H1 (cell line): ENCODE measurements around the gene TCERG1. TPM values are rescaled to one million over a fixed set of nuclear protein-coding genes. Genes with fewer than 3 reads are reported as not detected.

Experiments used
- ASH2L ChIP-seq: fragments of 200-600, 300-600 bp; sonication (generic); IDR thresholded peaks from one replicate; pipeline ENCODE4 v1.7.1; 2017; ENCODE audit warnings: low read length
- BCL11A ChIP-seq, 2 experiments: IDR thresholded peaks; one replicate each; pipeline ENCODE4 v1.6.1; 2011; ENCODE audit warnings: low read depth in 2 of 2, low read length in 2 of 2, mild to moderate bottlenecking in 2 of 2
- BRCA1 ChIP-seq: IDR thresholded peaks from 2 replicates; pipeline ENCODE4 v1.6.1; 2012; ENCODE audit warnings: low read depth, low read length, improper control_type of control experiment
- CEBPB ChIP-seq: IDR thresholded peaks from 2 replicates; pipeline ENCODE4 v1.6.1; 2012; ENCODE audit warnings: low read depth, low read length
- CHD7 ChIP-seq: fragments of 300-600 bp; sonication (generic); IDR thresholded peaks from 2 replicates; pipeline ENCODE4 v1.7.1; 2012; ENCODE audit warnings: low read length, moderate library complexity, mild to moderate bottlenecking, inconsistent platforms; ENCODE audit not compliant: insufficient replicate concordance
- CREB1 ChIP-seq: IDR thresholded peaks from 2 replicates; pipeline ENCODE4 v1.6.1; 2012; ENCODE audit warnings: inconsistent platforms
- EGR1 ChIP-seq: IDR thresholded peaks from 2 replicates; pipeline ENCODE4 v1.6.1; 2011; ENCODE audit warnings: low read depth, low read length, borderline replicate concordance
- KDM5A ChIP-seq: fragments of 200-600 bp; IDR thresholded peaks from 2 replicates; pipeline ENCODE4 v1.7.1; 2012; ENCODE audit warnings: mild to moderate bottlenecking, low read length, inconsistent platforms, mixed read lengths
- NRF1 ChIP-seq: IDR thresholded peaks from 2 replicates; pipeline ENCODE4 v1.6.1; 2011; ENCODE audit warnings: mild to moderate bottlenecking, low read depth, low read length, improper control_type of control experiment
- POLR2A ChIP-seq, 2 experiments: IDR thresholded peaks; 1 replicate in 1 of 2; 2 replicates in 1 of 2; pipeline ENCODE4 v1.6.1; 2011; ENCODE audit warnings: low read depth in 2 of 2, low read length in 2 of 2, mild to moderate bottlenecking in 2 of 2; ENCODE audit errors: control extremely low read depth in 1 of 2
- SIRT6 ChIP-seq: IDR thresholded peaks from one replicate; pipeline ENCODE4 v1.7.1; 2012; ENCODE audit warnings: low read length, inconsistent platforms
- SIX5 ChIP-seq: IDR thresholded peaks from 2 replicates; pipeline ENCODE4 v1.6.1; 2011; ENCODE audit warnings: mild to moderate bottlenecking, low read depth, low read length
- polyA plus RNA-seq, 7 experiments: library from polyadenylated mRNA; depleted of rRNA in 3 of 7; stranded (reverse) in 5 of 7; unstranded in 2 of 7; fragments of >200 nt in 5 of 7; fragments of 200-250 nt in 2 of 7; gene quantifications; 1 replicate in 5 of 7; 2 replicates in 1 of 7; 4 replicates in 1 of 7; pipeline versions ENCODE4 v1.2.1 to v1.2.3, GENCODE V29; 2011 to 2013; ENCODE audit warnings: missing spikeins in 2 of 7, mixed read lengths in 2 of 7
- total RNA-seq: library from RNA; stranded (reverse); fragmentation: NEBNext Ultra II Directional; extraction: Animal tissue kit (Norgen Biotek cat#: 25700); gene quantifications from 2 replicates; pipeline ENCODE4 v1.2.1, GENCODE V29; 2021

The TCERG1 gene
- total and polyA plus RNA-seq, 2 of the 8 experiments (the other 6 are each of a cell fraction or from before 2014, with no cell fraction given): 105 to 122 TPM

DNA sequence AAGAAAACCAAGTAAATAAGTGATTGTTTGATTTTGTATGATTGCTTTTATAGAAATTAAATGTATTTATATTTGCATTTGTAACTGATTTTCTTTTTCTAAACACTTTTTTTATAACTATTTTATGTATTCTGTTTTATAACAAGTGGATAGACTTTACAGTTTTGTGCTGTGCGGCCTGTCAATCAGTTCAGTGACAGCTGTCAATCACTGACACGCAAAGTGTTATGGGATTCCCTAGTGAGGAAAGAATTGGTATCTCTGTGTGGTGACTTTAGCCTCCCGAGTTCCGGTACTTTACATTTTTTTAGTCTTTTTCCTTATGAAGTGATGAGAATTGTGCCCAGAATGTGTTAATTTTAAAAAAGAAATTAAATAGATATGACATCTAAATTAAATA, 52.5 kb downstream of the TCERG1 start (continued):
- TF ChIP-seq CHD7 (no peak), SIX5 (no peak), BCL11A (IDR thresholded peaks at IDR 0.05; ENCODE audit: low read depth in 2 of 2, low read length in 2 of 2) (no peak), CREB1 (no peak), BRCA1 (no peak), POLR2A (IDR thresholded peaks at IDR 0.05; ENCODE audit: control extremely low read depth in 1 of 2, low read depth in 2 of 2, low read length in 2 of 2) (no peak), KDM5A (no peak), CEBPB (no peak), SIRT6 (no peak), EGR1 (no peak), ASH2L (no peak), NRF1 (no peak)
